Smooth muscle cell (in vitro differentiated cells): ENCODE data around the gene EXOC4. TPM values are rescaled to one million over a fixed set of nuclear protein-coding genes. Genes with fewer than 3 reads are reported as not detected.

ENCODE experiments used
- DNase-seq: peaks from one replicate; lab custom pipeline; 2025; ENCODE audit not compliant: unreplicated experiment; lab: John Stamatoyannopoulos, UW
- H2AFZ ChIP-seq: fragments of 200-600 bp; sonication (generic); 2 replicates; pipeline ENCODE4 v1.6.0; 2016; ENCODE audit warnings: antibody characterized with exemption, low read depth, mild to moderate bottlenecking
- H3F3A ChIP-seq: fragments of 200-600 bp; sonication (generic); 2 replicates; pipeline ENCODE4 v1.6.0; 2017; ENCODE audit warnings: antibody characterized with exemption, low read depth
- H3K27ac ChIP-seq: fragments of 200-600 bp; sonication (generic); 2 replicates; pipeline ENCODE4 v1.5.1; 2016; ENCODE audit warnings: low read depth, mild to moderate bottlenecking
- H3K27me3 ChIP-seq: fragments of 200-600 bp; sonication (generic); 2 replicates; pipeline ENCODE4 v1.6.1; 2016; ENCODE audit warnings: low read depth, mild to moderate bottlenecking
- H3K36me3 ChIP-seq: fragments of 200-600 bp; sonication (generic); 2 replicates; pipeline ENCODE4 v1.5.1; 2016; ENCODE audit warnings: low read depth
- H3K4me1 ChIP-seq: fragments of 200-600 bp; sonication (generic); 2 replicates; pipeline ENCODE4 v1.5.1; 2016; ENCODE audit warnings: low read depth
- H3K4me2 ChIP-seq: fragments of 200-600 bp; sonication (generic); 2 replicates; pipeline ENCODE4 v1.6.0; 2016; ENCODE audit warnings: mild to moderate bottlenecking
- H3K4me3 ChIP-seq: fragments of 200-600 bp; sonication (generic); 2 replicates; pipeline ENCODE4 v1.5.1; 2016; ENCODE audit warnings: mild to moderate bottlenecking
- H3K79me2 ChIP-seq: fragments of 200-600 bp; sonication (generic); 2 replicates; pipeline ENCODE4 v1.6.0; 2016; ENCODE audit warnings: low read depth, mild to moderate bottlenecking
- H3K9ac ChIP-seq: fragments of 200-600 bp; sonication (generic); 2 replicates; pipeline ENCODE4 v1.6.0; 2016; ENCODE audit warnings: low read depth
- H3K9me3 ChIP-seq: fragments of 200-600 bp; sonication (generic); replicated peaks from 2 replicates; pipeline ENCODE4 v1.5.1; 2016; ENCODE audit warnings: low read depth
- H4K20me1 ChIP-seq: fragments of 200-600 bp; sonication (generic); 2 replicates; pipeline ENCODE4 v1.6.0; 2016; ENCODE audit warnings: low read depth
- CTCF ChIP-seq: fragments of 200-600 bp; sonication (generic); IDR thresholded peaks from 2 replicates; pipeline ENCODE4 v1.5.1; 2017; ENCODE audit warnings: borderline replicate concordance, mild to moderate bottlenecking, antibody characterized with exemption; ENCODE audit not compliant: insufficient read depth, poor library complexity, severe bottlenecking
- WGBS: methylation state at CpG from one replicate; pipeline ENCODE4 v1.1.7; 2016; ENCODE audit warnings: low lambda C conversion rate; 5-methylcytosine and 5-hydroxymethylcytosine counted together
- polyA plus RNA-seq: library from polyadenylated mRNA; unstranded; fragments of >200 nt; fragmentation: Nextera tagmentation; extraction: Ambion mirVana; gene quantifications from 2 replicates; pipeline ENCODE4 v1.2.1, GENCODE V29; 2016
- total RNA-seq: library from RNA; depleted of rRNA; stranded (reverse); fragments of >200 nt; gene quantifications from 2 replicates; pipeline ENCODE4 v1.2.3, GENCODE V29; 2014

EXOC4 gene
- total and polyA plus RNA-seq, 2 experiments from 2014 or later: 21.5 to 47.1 TPM

DNA sequence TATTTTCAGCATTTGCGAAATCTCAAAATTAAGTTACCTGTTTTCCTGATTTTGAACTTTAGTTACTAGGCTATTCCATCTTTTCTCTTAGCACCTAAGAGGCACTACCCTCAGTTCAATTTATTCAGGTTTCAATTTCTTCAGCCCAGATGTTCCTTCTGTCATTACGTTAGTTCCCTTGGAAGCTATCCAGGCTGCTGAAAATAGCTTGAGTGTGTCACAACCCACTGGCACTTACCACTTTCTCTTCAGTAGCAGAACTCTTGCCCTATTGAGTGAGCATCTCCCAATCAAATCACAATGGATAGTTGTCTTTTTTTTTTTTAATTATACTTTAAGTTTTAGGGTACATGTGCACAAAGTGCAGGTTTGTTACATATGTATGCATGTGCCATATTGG is 541.6 kb downstream of the EXOC4 start:
- Histone ChIP-seq H3K9ac (no peak overlapping the region), H4K20me1 (no peaks in the 10 kb centered on the region), H3F3A (no peaks in the 10 kb centered on the region), H3K4me3 (no peak overlapping the region), H3K9me3 (no peaks in the 10 kb centered on the region), H3K27ac (no peak overlapping the region), H3K36me3 (no peaks in the 10 kb centered on the region), H3K79me2 (no peaks in the 10 kb centered on the region), H3K27me3 (no peaks in the 10 kb centered on the region), H3K4me2 (no peak overlapping the region), H3K4me1 (peaks cover 7% of the 10 kb centered on the region), H2AFZ (no peak overlapping the region)
- no peak for DNase-seq
- TF ChIP-seq CTCF: no peak
- WGBS: 50% methylated on average over 2 of the region's 2 CpGs

DNA sequence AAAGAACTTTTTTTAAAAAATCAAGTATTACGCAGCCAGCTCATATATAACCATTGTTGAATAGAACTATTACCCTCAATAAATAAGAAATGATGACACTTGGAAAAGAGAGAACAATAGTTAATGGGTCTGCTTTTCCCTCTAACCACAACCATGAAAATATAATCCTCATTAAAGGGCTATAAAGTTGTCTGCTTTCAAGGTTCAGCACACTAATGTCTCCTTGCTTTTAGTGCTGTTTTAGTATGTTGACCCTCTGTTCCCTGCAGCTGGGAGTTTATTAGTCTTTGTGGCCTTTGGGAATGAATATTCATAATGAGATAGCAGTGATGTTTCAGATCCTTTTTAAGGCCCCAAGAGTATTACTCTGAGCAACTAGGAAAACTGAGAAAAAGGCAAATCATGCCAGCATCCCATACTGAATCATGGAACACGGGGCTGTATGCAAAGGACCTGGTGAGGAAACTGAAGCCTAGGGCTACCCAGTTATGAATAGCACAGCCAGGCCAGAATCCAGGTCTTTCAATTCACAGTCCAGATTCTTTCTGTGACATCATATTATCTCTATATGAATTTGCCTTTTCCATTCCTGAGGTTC is 542.3 kb downstream of the EXOC4 start:
- 88% methylated on average over 2 of the region's 2 CpGs for WGBS
- no peak for TF ChIP-seq CTCF
- no peak for DNase-seq

GRCh38 chr7:133796782-133797745 is 544.2 kb downstream of the EXOC4 start:
- H3K9me3 ChIP-seq: no peaks in the 10 kb centered on the region
- no peak overlapping the region for H2AFZ ChIP-seq
- TF ChIP-seq CTCF: no peak
- WGBS: 85% methylated on average over 11 of the region's 11 CpGs
- peak overlapping the region; percentile 14 for H3K4me2 ChIP-seq
- no peaks in the 10 kb centered on the region for H4K20me1 ChIP-seq
- H3K27me3 ChIP-seq: no peaks in the 10 kb centered on the region
- no peak overlapping the region for H3K9ac ChIP-seq
- no peaks in the 10 kb centered on the region for H3K4me1 ChIP-seq
- peak overlapping the region; percentile 29 for H3K27ac ChIP-seq
- H3F3A ChIP-seq: no peaks in the 10 kb centered on the region
- H3K4me3 ChIP-seq: no peak overlapping the region
- DNase-seq: no peak
- H3K79me2 ChIP-seq: no peaks in the 10 kb centered on the region
- H3K36me3 ChIP-seq: no peaks in the 10 kb centered on the region

More for the DNA sequence above, 542.3 kb downstream of the EXOC4 start:
- Histone ChIP-seq H3K27me3 (no peaks in the 10 kb centered on the region), H3F3A (no peaks in the 10 kb centered on the region), H3K9ac (no peak overlapping the region), H3K79me2 (no peaks in the 10 kb centered on the region), H2AFZ (no peak overlapping the region), H3K9me3 (no peaks in the 10 kb centered on the region), H3K4me2 (no peak overlapping the region), H3K4me1 (no peaks in the 10 kb centered on the region), H3K36me3 (no peaks in the 10 kb centered on the region), H4K20me1 (no peaks in the 10 kb centered on the region), H3K27ac (no peak overlapping the region), H3K4me3 (no peak overlapping the region)
